Endothelial cell of umbilical vein (primary cell): Measurements from ENCODE around the gene NR3C2. TPM values are rescaled to one million over a fixed set of nuclear protein-coding genes. Genes with fewer than 3 reads are reported as not detected.

Source experiments
- BruUV-seq: library from RNA; stranded (reverse); fragments of 400-500 nt; replicated peaks from 2 replicates; lab custom pipeline; 2021; lab: Mats Ljungman, UMichigan
- CTCF ChIA-PET: fragments of 300-600, 350-600 bp; sonication (Branson Sonifier 250); formaldehyde crosslinking; loops from one replicate; lab custom pipeline; 2021; ENCODE audit warnings: antibody characterized with exemption, inconsistent platforms; lab: Charles Lee
- POLR2A ChIA-PET: fragments of 300-600, 350-600 bp; sonication (Branson Sonifier 250); formaldehyde crosslinking; loops from one replicate; lab custom pipeline; 2021; ENCODE audit warnings: antibody characterized with exemption, inconsistent platforms; lab: Charles Lee
- DNase-seq: peaks from one replicate; pipeline ENCODE4 v3.0.0-alpha.2; 2011; ENCODE audit warnings: low read depth, low spot score
- FAIRE-seq: peaks from 2 replicates; lab custom pipeline; 2011; peaks lifted over from hg19 to GRCh38; lab: Jason Lieb, UNC
- H2AFZ ChIP-seq: 2 replicates; pipeline ENCODE4 v1.6.0; 2012; ENCODE audit warnings: low read depth, low read length, control low read depth, inconsistent platforms
- H3K27ac ChIP-seq: 2 replicates; pipeline ENCODE4 v1.5.1; 2011; ENCODE audit warnings: low read depth, mild to moderate bottlenecking, control low read depth, low read length, moderate library complexity; ENCODE audit not compliant: insufficient read depth
- H3K27me3 ChIP-seq, 2 experiments: 2 replicates each; pipeline versions ENCODE4 v1.6.0 to v1.6.1; 2011; ENCODE audit warnings: low read length in 2 of 2, mixed read lengths in 1 of 2; ENCODE audit not compliant: control insufficient read depth in 2 of 2, insufficient read depth in 2 of 2
- H3K36me3 ChIP-seq, 2 experiments: 2 replicates in 1 of 2; 3 replicates in 1 of 2; pipeline ENCODE4 v1.5.1; 2011; ENCODE audit warnings: low read length in 2 of 2, mild to moderate bottlenecking in 1 of 2, moderate library complexity in 1 of 2; ENCODE audit not compliant: control insufficient read depth in 2 of 2, insufficient read depth in 2 of 2; ENCODE audit errors: extremely low read depth in 1 of 2
- H3K4me1 ChIP-seq: 3 replicates; pipeline ENCODE4 v1.5.1; 2011; ENCODE audit warnings: mild to moderate bottlenecking, low read length; ENCODE audit not compliant: control insufficient read depth, insufficient read depth; ENCODE audit errors: extremely low read depth
- H3K4me2 ChIP-seq: 2 replicates; pipeline ENCODE4 v1.6.1; 2011; ENCODE audit warnings: low read length, control low read depth, mixed read lengths; ENCODE audit not compliant: insufficient read depth
- H3K4me3 ChIP-seq, 3 experiments: fragments of 200-600 bp in 1 of 3; sonication (generic), shearing (Covaris generic) in 1 of 3; replicated peaks in 1 of 3; 2 replicates each; pipeline ENCODE4 v1.5.1; 2011 to 2016; ENCODE audit warnings: control low read depth in 3 of 3, low read length in 3 of 3, mild to moderate bottlenecking in 2 of 3, inconsistent platforms in 1 of 3, low read depth in 1 of 3, moderate library complexity in 1 of 3; ENCODE audit not compliant: insufficient read depth in 1 of 3
- H3K79me2 ChIP-seq: 2 replicates; pipeline ENCODE4 v1.6.0; 2012; ENCODE audit warnings: low read length, inconsistent platforms; ENCODE audit not compliant: control insufficient read depth, insufficient read depth
- H3K9ac ChIP-seq: replicated peaks from 2 replicates; pipeline ENCODE3; 2011; ENCODE audit warnings: low read length, control low read depth; ENCODE audit not compliant: insufficient read depth; ENCODE audit errors: extremely low read depth
- H3K9me1 ChIP-seq: replicated peaks from 3 replicates; pipeline ENCODE4 v1.6.0; 2011; ENCODE audit warnings: mild to moderate bottlenecking, low read length; ENCODE audit not compliant: control insufficient read depth, insufficient read depth; ENCODE audit errors: extremely low read depth
- H3K9me3 ChIP-seq: replicated peaks from 2 replicates; pipeline ENCODE4 v1.5.1; 2012; ENCODE audit warnings: low read length, inconsistent platforms; ENCODE audit not compliant: control insufficient read depth, insufficient read depth
- H4K20me1 ChIP-seq: replicated peaks from 2 replicates; pipeline ENCODE3; 2011; ENCODE audit warnings: mild to moderate bottlenecking, low read length; ENCODE audit not compliant: control insufficient read depth, insufficient read depth; ENCODE audit errors: extremely low read depth
- EZH2 ChIP-seq: IDR thresholded peaks from 2 replicates; pipeline ENCODE4 v1.6.1; 2012; ENCODE audit warnings: borderline replicate concordance, low read depth, mild to moderate bottlenecking, moderate library complexity, low read length, inconsistent platforms; ENCODE audit not compliant: severe bottlenecking
- FOS ChIP-seq: IDR thresholded peaks from 2 replicates; pipeline ENCODE4 v1.6.1; 2011; ENCODE audit warnings: mild to moderate bottlenecking, low read length, moderate library complexity, borderline replicate concordance; ENCODE audit not compliant: insufficient read depth
- GATA2 ChIP-seq: IDR thresholded peaks from 2 replicates; pipeline ENCODE4 v1.7.0; 2011; ENCODE audit warnings: low read depth, mild to moderate bottlenecking, moderate library complexity, mixed read lengths, low read length; ENCODE audit not compliant: insufficient read length, insufficient read depth
- JUN ChIP-seq: IDR thresholded peaks from 2 replicates; pipeline ENCODE4 v1.6.1; 2011; ENCODE audit warnings: borderline replicate concordance, low read depth; ENCODE audit not compliant: insufficient read length, insufficient read depth
- MYC ChIP-seq: IDR thresholded peaks from one replicate; pipeline ENCODE4 v1.6.1; 2011; ENCODE audit warnings: mild to moderate bottlenecking, low read depth, low read length
- POLR2A ChIP-seq: IDR thresholded peaks from 2 replicates; pipeline ENCODE4 v1.6.1; 2012; ENCODE audit warnings: low read depth, mild to moderate bottlenecking, control low read depth, low read length
- POLR2AphosphoS5 ChIP-seq: IDR thresholded peaks from 2 replicates; pipeline ENCODE4 v1.6.1; 2012; ENCODE audit warnings: low read depth, mild to moderate bottlenecking, control low read depth, low read length, moderate library complexity; ENCODE audit not compliant: insufficient read depth
- dilution Hi-C: fragments of 300-500 bp; cut with MboI; formaldehyde crosslinking; loops from one replicate; pipeline ENCODE4 v1.15.0; 2019; ENCODE audit warnings: low sequenced_read_pairs; ENCODE audit not compliant: extremely low pct_ligation_motif_present
- intact Hi-C: fragments of 100-400 bp; cut with micrococcal nuclease; formaldehyde crosslinking; loops from one replicate; pipeline ENCODE4 v1.10.0; 2022
- polyA plus RNA-seq, 4 experiments: library from polyadenylated mRNA; depleted of rRNA in 3 of 4; stranded (reverse) in 3 of 4; unstranded in 1 of 4; fragments of >200 nt; gene quantifications; 2 replicates each; pipeline versions ENCODE4 v1.2.1 to v1.2.3, GENCODE V29; 2011 to 2012; ENCODE audit warnings: missing spikeins in 1 of 4
- total RNA-seq: library from RNA; stranded (reverse); gene quantifications from 2 replicates; pipeline ENCODE4 v1.2.3, GENCODE V29; 2021
- TF ChIP-seq, protein P1 (sequence below): IDR thresholded peaks from 2 replicates; pipeline ENCODE4 v1.6.1; 2011; ENCODE audit not compliant: insufficient read depth, insufficient read length
- TF ChIP-seq, protein P2 (sequence below), 2 donors: IDR thresholded peaks; 1 replicate in 1 of 2; 2 replicates in 1 of 2; pipeline ENCODE4 v1.5.1; 2011; ENCODE audit warnings: low read length in 2 of 2, mild to moderate bottlenecking in 2 of 2, moderate library complexity in 2 of 2, control low read depth in 1 of 2, inconsistent platforms in 1 of 2, low read depth in 1 of 2; ENCODE audit not compliant: insufficient read depth in 1 of 2; ENCODE audit errors: extremely low read depth in 1 of 2

The NR3C2 gene
- total and polyA plus RNA-seq, 2 donors (not counting 3 experiments of a cell fraction or from before 2014, with no cell fraction given) = 4.8 to 16.4 TPM

DNA sequence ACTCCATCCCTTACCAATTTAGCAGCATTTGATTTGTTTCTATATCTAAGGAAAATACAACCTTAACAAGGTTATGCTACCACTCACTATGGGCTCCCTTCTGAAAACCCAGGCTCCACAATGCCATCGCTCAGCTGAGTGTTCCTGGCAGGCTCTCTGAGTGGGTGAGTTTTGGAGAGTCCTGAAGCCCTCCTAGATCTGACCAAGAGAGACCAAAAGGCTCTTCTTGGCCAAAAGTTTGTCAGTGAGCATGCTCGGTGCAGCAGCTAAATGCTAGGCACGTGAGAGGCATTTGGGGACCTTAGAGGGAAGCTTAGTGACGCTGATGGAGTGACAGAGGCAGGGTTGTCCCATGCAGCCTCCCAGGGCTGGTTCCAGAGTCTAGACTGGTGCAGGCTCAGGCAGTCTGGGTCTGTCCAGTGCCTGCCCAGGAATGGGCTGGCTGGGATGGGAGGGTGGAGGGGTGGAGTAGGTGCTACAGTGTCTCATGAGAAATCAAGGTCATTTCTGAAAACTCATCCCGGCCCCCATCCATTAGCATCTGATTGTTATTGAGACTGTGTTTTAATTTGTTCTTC lies 346.8 kb downstream of the NR3C2 start:
- CTCF ChIA-PET = no interaction called here
- no peak for FAIRE-seq
- no peak overlapping the region for H3K9ac ChIP-seq

More for the DNA sequence above, 346.8 kb downstream of the NR3C2 start:
- Histone ChIP-seq H3K4me1 (no peaks in the 10 kb centered on the region), H3K4me3 (no peak overlapping the region), H3K9me3 (no peaks in the 10 kb centered on the region), H3K27me3 (no peaks in the 10 kb centered on the region), H3K27ac (no peak overlapping the region), H3K36me3 (no peaks in the 10 kb centered on the region), H2AFZ (no peak overlapping the region), H4K20me1 (no peaks in the 10 kb centered on the region), H3K4me2 (no peak overlapping the region), H3K9me1 (no peaks in the 10 kb centered on the region), H3K79me2 (no peaks in the 10 kb centered on the region)
- no peak for DNase-seq
- intact Hi-C loops (no loop called here), dilution Hi-C loops (no loop called here)
- no peak for TF ChIP-seq GATA2
- TF ChIP-seq MYC = no peak
- TF ChIP-seq FOS = no peak
- TF ChIP-seq, protein P1, sequence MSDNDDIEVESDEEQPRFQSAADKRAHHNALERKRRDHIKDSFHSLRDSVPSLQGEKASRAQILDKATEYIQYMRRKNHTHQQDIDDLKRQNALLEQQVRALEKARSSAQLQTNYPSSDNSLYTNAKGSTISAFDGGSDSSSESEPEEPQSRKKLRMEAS = no peak
- TF ChIP-seq POLR2A = no peak
- TF ChIP-seq, protein P2, sequence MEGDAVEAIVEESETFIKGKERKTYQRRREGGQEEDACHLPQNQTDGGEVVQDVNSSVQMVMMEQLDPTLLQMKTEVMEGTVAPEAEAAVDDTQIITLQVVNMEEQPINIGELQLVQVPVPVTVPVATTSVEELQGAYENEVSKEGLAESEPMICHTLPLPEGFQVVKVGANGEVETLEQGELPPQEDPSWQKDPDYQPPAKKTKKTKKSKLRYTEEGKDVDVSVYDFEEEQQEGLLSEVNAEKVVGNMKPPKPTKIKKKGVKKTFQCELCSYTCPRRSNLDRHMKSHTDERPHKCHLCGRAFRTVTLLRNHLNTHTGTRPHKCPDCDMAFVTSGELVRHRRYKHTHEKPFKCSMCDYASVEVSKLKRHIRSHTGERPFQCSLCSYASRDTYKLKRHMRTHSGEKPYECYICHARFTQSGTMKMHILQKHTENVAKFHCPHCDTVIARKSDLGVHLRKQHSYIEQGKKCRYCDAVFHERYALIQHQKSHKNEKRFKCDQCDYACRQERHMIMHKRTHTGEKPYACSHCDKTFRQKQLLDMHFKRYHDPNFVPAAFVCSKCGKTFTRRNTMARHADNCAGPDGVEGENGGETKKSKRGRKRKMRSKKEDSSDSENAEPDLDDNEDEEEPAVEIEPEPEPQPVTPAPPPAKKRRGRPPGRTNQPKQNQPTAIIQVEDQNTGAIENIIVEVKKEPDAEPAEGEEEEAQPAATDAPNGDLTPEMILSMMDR (IDR thresholded peaks at IDR 0.05; ENCODE audit: extremely low read depth in 1 of 2, insufficient read depth in 1 of 2, low read depth in 1 of 2, low read length in 2 of 2) = no peak
- TF ChIP-seq EZH2 = no peak
- no peak for TF ChIP-seq POLR2AphosphoS5
- no peak for TF ChIP-seq JUN
- no TSS peak for BruUV-seq
- POLR2A ChIA-PET = interaction anchor here (0.6 kb wide), 1 partner anchor 149 kb away, joined by 12 read pairs; no protein-coding TSS in a partner anchor
